GM12878 (cell line): ENCODE measurements around the gene RSPO3. TPM values are rescaled to one million over a fixed set of nuclear protein-coding genes. Genes with fewer than 3 reads are reported as not detected.

ENCODE experiments used
- ATAC-seq: fragments of 200-7000 bp; cut with Tn5 transposase; 3 replicates; pipeline ENCODE4 v1.9.1; 2020; ENCODE audit warnings: mild to moderate bottlenecking, moderate library complexity
- BruUV-seq: library from RNA; stranded (reverse); fragments of 400-500 nt; replicated peaks from 2 replicates; lab custom pipeline; 2021; lab: Mats Ljungman, UMichigan
- CTCF ChIA-PET: fragments of 300-600 bp; sonication (Branson Sonifier 250); formaldehyde crosslinking; extraction: SDS; loops from one replicate; lab custom pipeline; 2021; ENCODE audit warnings: inconsistent platforms; lab: Yijun Ruan, JAX
- POLR2A ChIA-PET: fragments of 350-600 bp; formaldehyde crosslinking; extraction: SDS; loops from one replicate; lab custom pipeline; 2021; ENCODE audit warnings: inconsistent platforms; lab: Charles Lee
- RAD21 ChIA-PET: fragments of 300-600 bp; sonication (Branson Sonifier 250); formaldehyde crosslinking; loops from one replicate; lab custom pipeline; 2023; ENCODE audit warnings: antibody characterized with exemption; ENCODE audit not compliant: unreplicated experiment; lab: Charles Lee
- SMC1A ChIA-PET: fragments of 300-600 bp; sonication (Branson Sonifier 250); formaldehyde crosslinking; loops from one replicate; lab custom pipeline; 2023; ENCODE audit not compliant: unreplicated experiment, uncharacterized antibody; lab: Charles Lee
- DNase-seq: peaks from one replicate; pipeline ENCODE4 v3.0.0-alpha.2; 2011; ENCODE audit warnings: low read depth, low spot score
- FAIRE-seq: peaks from 3 replicates; lab custom pipeline; 2011; peaks lifted over from hg19 to GRCh38; lab: Jason Lieb, UNC
- H2AFZ ChIP-seq: 2 replicates; pipeline ENCODE4 v1.6.0; 2011; ENCODE audit warnings: low read depth, low read length, control low read depth; ENCODE audit not compliant: control insufficient read depth
- H3K27ac ChIP-seq: 2 replicates; pipeline ENCODE4 v1.5.1; 2011; ENCODE audit warnings: control low read depth; ENCODE audit not compliant: control insufficient read depth, insufficient read depth
- H3K27me3 ChIP-seq, 2 experiments: replicated peaks in 1 of 2; 2 replicates each; pipeline versions ENCODE4 v1.6.0 to v1.6.1; 2011; ENCODE audit warnings: low read length in 1 of 2; ENCODE audit not compliant: control insufficient read depth in 2 of 2, insufficient read depth in 2 of 2
- H3K36me3 ChIP-seq, 2 experiments: 2 replicates each; pipeline ENCODE4 v1.5.1; 2011; ENCODE audit warnings: low read length in 1 of 2; ENCODE audit not compliant: control insufficient read depth in 2 of 2, insufficient read depth in 2 of 2
- H3K4me1 ChIP-seq: 2 replicates; pipeline ENCODE4 v1.6.1; 2011; ENCODE audit warnings: mild to moderate bottlenecking, low read length, moderate library complexity, mixed read lengths; ENCODE audit not compliant: control insufficient read depth, insufficient read depth
- H3K4me2 ChIP-seq: 2 replicates; pipeline ENCODE4 v1.6.0; 2011; ENCODE audit warnings: control low read depth; ENCODE audit not compliant: control insufficient read depth, insufficient read depth
- H3K4me3 ChIP-seq: fragments of 200-600 bp; sonication (generic); 2 replicates; pipeline ENCODE4 v1.5.1; 2016
- H3K79me2 ChIP-seq: 2 replicates; pipeline ENCODE4 v1.6.0; 2011; ENCODE audit warnings: low read length; ENCODE audit not compliant: control insufficient read depth, insufficient read depth
- H3K9ac ChIP-seq: 2 replicates; pipeline ENCODE4 v1.8.0; 2011; ENCODE audit warnings: low read length, control low read depth, mixed read lengths; ENCODE audit not compliant: control insufficient read depth, insufficient read depth
- H3K9me3 ChIP-seq: replicated peaks from 3 replicates; pipeline ENCODE4 v1.5.1; 2011; ENCODE audit warnings: mild to moderate bottlenecking, low read length; ENCODE audit not compliant: control insufficient read depth, insufficient read depth
- H4K20me1 ChIP-seq: 2 replicates; pipeline ENCODE4 v1.6.0; 2011; ENCODE audit not compliant: control insufficient read depth, insufficient read depth
- BRCA1 ChIP-seq: IDR thresholded peaks from 2 replicates; pipeline ENCODE4 v1.6.1; 2011; ENCODE audit warnings: low read depth, low read length, improper control_type of control experiment
- CBFB ChIP-seq: IDR thresholded peaks from 2 replicates; pipeline ENCODE4 v1.6.1; 2016; ENCODE audit warnings: antibody characterized with exemption, low read depth
- CEBPB ChIP-seq, 2 experiments: fragments of 150-350 bp in 1 of 2; IDR thresholded peaks; 2 replicates each; pipeline ENCODE4 v1.6.1; 2012 to 2014; ENCODE audit warnings: low read depth in 2 of 2, low read length in 2 of 2, borderline replicate concordance in 1 of 2, inconsistent platforms in 1 of 2
- FOXK2 ChIP-seq: fragments of 450-650 bp; IDR thresholded peaks from 2 replicates; pipeline ENCODE4 v1.6.1; 2017; ENCODE audit warnings: mild to moderate bottlenecking, moderate library complexity
- GATAD2B ChIP-seq: fragments of 450-650 bp; conservative IDR thresholded peaks from 2 replicates; pipeline ENCODE4 v1.6.1; 2017; ENCODE audit warnings: low read depth, mild to moderate bottlenecking, moderate library complexity
- IRF4 ChIP-seq: IDR thresholded peaks from 2 replicates; pipeline ENCODE4 v1.6.1; 2011; ENCODE audit warnings: low read depth, low read length
- KLF5 ChIP-seq: fragments of 450-650 bp; IDR thresholded peaks from 2 replicates; pipeline ENCODE4 v1.6.1; 2014; ENCODE audit warnings: mild to moderate bottlenecking; ENCODE audit not compliant: partially characterized antibody
- MXI1 ChIP-seq: fragments of 150-350 bp; IDR thresholded peaks from 2 replicates; pipeline ENCODE4 v1.6.1; 2011; ENCODE audit warnings: low read depth, mild to moderate bottlenecking, inconsistent platforms, low read length, improper control_type of control experiment
- MYC ChIP-seq: IDR thresholded peaks from 2 replicates; pipeline ENCODE4 v1.6.1; 2011; ENCODE audit warnings: mild to moderate bottlenecking, low read length, moderate library complexity, inconsistent platforms; ENCODE audit not compliant: insufficient read depth, insufficient replicate concordance, insufficient read length, severe bottlenecking
- SMAD1 ChIP-seq: fragments of 450-650 bp; IDR thresholded peaks from 2 replicates; pipeline ENCODE4 v1.6.1; 2018; ENCODE audit warnings: mild to moderate bottlenecking, low read depth; ENCODE audit not compliant: partially characterized antibody
- SMAD5 ChIP-seq: IDR thresholded peaks from 2 replicates; pipeline ENCODE4 v1.6.1; 2016; ENCODE audit warnings: antibody characterized with exemption, low read depth
- ZNF217 ChIP-seq: fragments of 450-650 bp; IDR thresholded peaks from 2 replicates; pipeline ENCODE4 v1.6.1; 2017; ENCODE audit warnings: antibody characterized with exemption, mild to moderate bottlenecking
- ZNF274 ChIP-seq: IDR thresholded peaks from one replicate; pipeline ENCODE4 v1.8.0; 2011; ENCODE audit not compliant: insufficient read length, insufficient read depth
- WGBS: methylation state at CpG from one replicate; pipeline ENCODE4 v1.1.6; 2016; ENCODE audit warnings: low lambda C conversion rate; ENCODE audit not compliant: insufficient replicate concordance, insufficient coverage; ENCODE audit errors: missing lambda C conversion rate; 5-methylcytosine and 5-hydroxymethylcytosine counted together
- in situ Hi-C: fragments of 300-500 bp; cut with MboI; formaldehyde crosslinking; loops from 9 replicates; pipeline ENCODE4 v1.14.3; 2018; ENCODE audit warnings: mixed read lengths
- intact Hi-C: fragments of 100-400 bp; cut with micrococcal nuclease; formaldehyde crosslinking; loops from one replicate; pipeline ENCODE4 v1.14.2; 2022; ENCODE audit not compliant: unreplicated experiment
- polyA plus RNA-seq, 11 experiments: library from polyadenylated mRNA; depleted of rRNA in 4 of 11; unstranded in 6 of 11; stranded (reverse) in 5 of 11; fragments of >200 nt; fragmentation: Nextera tagmentation in 4 of 11; fragmentation: Illumina TruSeq in 1 of 11; extraction: Ambion mirVana in 4 of 11; extraction: Trizol in 1 of 11; gene quantifications; 1 replicate in 1 of 11; 2 replicates in 10 of 11; pipeline versions ENCODE4 v1.2.1 to v1.2.3, GENCODE V29; 2011 to 2016; ENCODE audit warnings: inconsistent platforms in 2 of 11, missing spikeins in 2 of 11, low read depth in 1 of 11
- total RNA-seq, 4 experiments: library from RNA; depleted of rRNA in 3 of 4; stranded (reverse); fragments of >200 nt in 3 of 4; fragmentation: Illumina TruSeq in 1 of 4; extraction: Trizol in 1 of 4; gene quantifications; 2 replicates each; pipeline versions ENCODE4 v1.2.1 to v1.2.3, GENCODE V29; 2013 to 2021
- TF ChIP-seq, protein P1 (sequence below): fragments of 450-650 bp; conservative IDR thresholded peaks from 2 replicates; pipeline ENCODE4 v1.6.1; 2017; ENCODE audit warnings: mild to moderate bottlenecking, moderate library complexity
- TF ChIP-seq, protein P2 (sequence below): fragments of 150-350 bp; IDR thresholded peaks from 2 replicates; pipeline ENCODE4 v1.6.1; 2016; ENCODE audit warnings: low read depth, low read length
- TF ChIP-seq, protein P3 (sequence below): fragments of 450-650 bp; IDR thresholded peaks from 2 replicates; pipeline ENCODE4 v1.6.1; 2014; ENCODE audit warnings: mild to moderate bottlenecking

Gene RSPO3
- total and polyA plus RNA-seq, 10 of the 15 experiments (the other 5 are each of a cell fraction or from before 2014, with no cell fraction given), result 0.16 TPM; not detected in 9

DNA sequence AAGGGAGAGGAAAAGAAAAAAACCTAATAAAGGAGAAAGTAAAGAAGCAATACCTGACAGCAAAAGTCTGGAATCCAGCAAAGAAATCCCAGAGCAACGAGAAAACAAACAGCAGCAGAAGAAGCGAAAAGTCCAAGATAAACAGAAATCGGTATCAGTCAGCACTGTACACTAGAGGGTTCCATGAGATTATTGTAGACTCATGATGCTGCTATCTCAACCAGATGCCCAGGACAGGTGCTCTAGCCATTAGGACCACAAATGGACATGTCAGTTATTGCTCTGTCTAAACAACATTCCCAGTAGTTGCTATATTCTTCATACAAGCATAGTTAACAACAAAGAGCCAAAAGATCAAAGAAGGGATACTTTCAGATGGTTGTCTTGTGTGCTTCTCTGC lies 77.4 kb downstream of the RSPO3 start:
- H3K36me3 ChIP-seq, result no peaks in the 10 kb centered on the region
- CTCF ChIA-PET, result interaction anchor here (1.0 kb wide), 1 partner anchor 9 kb away, joined by 3 read pairs; no protein-coding TSS in a partner anchor
- no peak overlapping the region for H3K9ac ChIP-seq
- intact Hi-C loops, result no loop called here
- no peak overlapping the region for H3K4me3 ChIP-seq
- no peak overlapping the region for H3K4me2 ChIP-seq
- H3K27ac ChIP-seq, result no peak overlapping the region
- no peaks in the 10 kb centered on the region for H3K4me1 ChIP-seq
- ATAC-seq, result no peak
- no peak for FAIRE-seq
- in situ Hi-C loops, result no loop called here
- no TSS peak for BruUV-seq
- SMC1A ChIA-PET, result no interaction called here
- no peak overlapping the region for H2AFZ ChIP-seq
- no peaks in the 10 kb centered on the region for H3K27me3 ChIP-seq
- no peaks in the 10 kb centered on the region for H3K79me2 ChIP-seq
- RAD21 ChIA-PET, result no interaction called here
- no peaks in the 10 kb centered on the region for H3K9me3 ChIP-seq
- POLR2A ChIA-PET, result no interaction called here
- TF ChIP-seq ZNF274 (no peak), CEBPB (IDR thresholded peaks at IDR 0.05; ENCODE audit: borderline replicate concordance in 1 of 2, low read depth in 2 of 2, low read length in 2 of 2) (no peak), CBFB (no peak), SMAD5 (no peak), MXI1 (no peak), GATAD2B (no peak), KLF5 (no peak), BRCA1 (no peak), FOXK2 (no peak), IRF4 (no peak), ZNF217 (no peak), SMAD1 (no peak), MYC (no peak)
- TF ChIP-seq, protein P1, sequence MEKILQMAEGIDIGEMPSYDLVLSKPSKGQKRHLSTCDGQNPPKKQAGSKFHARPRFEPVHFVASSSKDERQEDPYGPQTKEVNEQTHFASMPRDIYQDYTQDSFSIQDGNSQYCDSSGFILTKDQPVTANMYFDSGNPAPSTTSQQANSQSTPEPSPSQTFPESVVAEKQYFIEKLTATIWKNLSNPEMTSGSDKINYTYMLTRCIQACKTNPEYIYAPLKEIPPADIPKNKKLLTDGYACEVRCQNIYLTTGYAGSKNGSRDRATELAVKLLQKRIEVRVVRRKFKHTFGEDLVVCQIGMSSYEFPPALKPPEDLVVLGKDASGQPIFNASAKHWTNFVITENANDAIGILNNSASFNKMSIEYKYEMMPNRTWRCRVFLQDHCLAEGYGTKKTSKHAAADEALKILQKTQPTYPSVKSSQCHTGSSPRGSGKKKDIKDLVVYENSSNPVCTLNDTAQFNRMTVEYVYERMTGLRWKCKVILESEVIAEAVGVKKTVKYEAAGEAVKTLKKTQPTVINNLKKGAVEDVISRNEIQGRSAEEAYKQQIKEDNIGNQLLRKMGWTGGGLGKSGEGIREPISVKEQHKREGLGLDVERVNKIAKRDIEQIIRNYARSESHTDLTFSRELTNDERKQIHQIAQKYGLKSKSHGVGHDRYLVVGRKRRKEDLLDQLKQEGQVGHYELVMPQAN, result no peak
- TF ChIP-seq, protein P2, sequence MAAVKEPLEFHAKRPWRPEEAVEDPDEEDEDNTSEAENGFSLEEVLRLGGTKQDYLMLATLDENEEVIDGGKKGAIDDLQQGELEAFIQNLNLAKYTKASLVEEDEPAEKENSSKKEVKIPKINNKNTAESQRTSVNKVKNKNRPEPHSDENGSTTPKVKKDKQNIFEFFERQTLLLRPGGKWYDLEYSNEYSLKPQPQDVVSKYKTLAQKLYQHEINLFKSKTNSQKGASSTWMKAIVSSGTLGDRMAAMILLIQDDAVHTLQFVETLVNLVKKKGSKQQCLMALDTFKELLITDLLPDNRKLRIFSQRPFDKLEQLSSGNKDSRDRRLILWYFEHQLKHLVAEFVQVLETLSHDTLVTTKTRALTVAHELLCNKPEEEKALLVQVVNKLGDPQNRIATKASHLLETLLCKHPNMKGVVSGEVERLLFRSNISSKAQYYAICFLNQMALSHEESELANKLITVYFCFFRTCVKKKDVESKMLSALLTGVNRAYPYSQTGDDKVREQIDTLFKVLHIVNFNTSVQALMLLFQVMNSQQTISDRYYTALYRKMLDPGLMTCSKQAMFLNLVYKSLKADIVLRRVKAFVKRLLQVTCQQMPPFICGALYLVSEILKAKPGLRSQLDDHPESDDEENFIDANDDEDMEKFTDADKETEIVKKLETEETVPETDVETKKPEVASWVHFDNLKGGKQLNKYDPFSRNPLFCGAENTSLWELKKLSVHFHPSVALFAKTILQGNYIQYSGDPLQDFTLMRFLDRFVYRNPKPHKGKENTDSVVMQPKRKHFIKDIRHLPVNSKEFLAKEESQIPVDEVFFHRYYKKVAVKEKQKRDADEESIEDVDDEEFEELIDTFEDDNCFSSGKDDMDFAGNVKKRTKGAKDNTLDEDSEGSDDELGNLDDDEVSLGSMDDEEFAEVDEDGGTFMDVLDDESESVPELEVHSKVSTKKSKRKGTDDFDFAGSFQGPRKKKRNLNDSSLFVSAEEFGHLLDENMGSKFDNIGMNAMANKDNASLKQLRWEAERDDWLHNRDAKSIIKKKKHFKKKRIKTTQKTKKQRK, result no peak
- TF ChIP-seq, protein P3, sequence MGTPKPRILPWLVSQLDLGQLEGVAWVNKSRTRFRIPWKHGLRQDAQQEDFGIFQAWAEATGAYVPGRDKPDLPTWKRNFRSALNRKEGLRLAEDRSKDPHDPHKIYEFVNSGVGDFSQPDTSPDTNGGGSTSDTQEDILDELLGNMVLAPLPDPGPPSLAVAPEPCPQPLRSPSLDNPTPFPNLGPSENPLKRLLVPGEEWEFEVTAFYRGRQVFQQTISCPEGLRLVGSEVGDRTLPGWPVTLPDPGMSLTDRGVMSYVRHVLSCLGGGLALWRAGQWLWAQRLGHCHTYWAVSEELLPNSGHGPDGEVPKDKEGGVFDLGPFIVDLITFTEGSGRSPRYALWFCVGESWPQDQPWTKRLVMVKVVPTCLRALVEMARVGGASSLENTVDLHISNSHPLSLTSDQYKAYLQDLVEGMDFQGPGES, result no peak
- TF ChIP-seq, all 136 proteins: peak for 0
- DNase-seq, result no peak
- 36% methylated on average over 3 of the region's 3 CpGs for WGBS
- no peaks in the 10 kb centered on the region for H4K20me1 ChIP-seq
